Measurements from ENCODE around the gene PCNX2.

GRCh38 chr1:233151861-233152260 lies 143.7 kb downstream of the PCNX2 start:
- no peak for TF ChIP-seq POLR2A (IDR thresholded peaks at IDR 0.05)
- TF ChIP-seq CTCF (IDR thresholded peaks at IDR 0.05), result no peak
